Subcutaneous adipose tissue (tissue), 4 donors: Measurements from ENCODE around the gene FHOD3. TPM values are rescaled to one million over a fixed set of nuclear protein-coding genes. Genes with fewer than 3 reads are reported as not detected.

Source experiments
- total RNA-seq, 4 donors: library from RNA; depleted of rRNA; stranded (reverse); fragments of >200 nt; gene quantifications; one replicate each; pipeline ENCODE4 v1.1.0, GENCODE V29; 2016
- TF ChIP-seq, protein P1 (sequence below): fragments of 450-650 bp; IDR thresholded peaks from one replicate; pipeline ENCODE4 v1.5.1; 2016; ENCODE audit warnings: low read depth, mild to moderate bottlenecking, control low read depth, antibody characterized with exemption, moderate library complexity

Gene FHOD3
- total RNA-seq, 4 donors from 2014 or later = 1.5 to 5.4 (median 3.3) TPM

DNA sequence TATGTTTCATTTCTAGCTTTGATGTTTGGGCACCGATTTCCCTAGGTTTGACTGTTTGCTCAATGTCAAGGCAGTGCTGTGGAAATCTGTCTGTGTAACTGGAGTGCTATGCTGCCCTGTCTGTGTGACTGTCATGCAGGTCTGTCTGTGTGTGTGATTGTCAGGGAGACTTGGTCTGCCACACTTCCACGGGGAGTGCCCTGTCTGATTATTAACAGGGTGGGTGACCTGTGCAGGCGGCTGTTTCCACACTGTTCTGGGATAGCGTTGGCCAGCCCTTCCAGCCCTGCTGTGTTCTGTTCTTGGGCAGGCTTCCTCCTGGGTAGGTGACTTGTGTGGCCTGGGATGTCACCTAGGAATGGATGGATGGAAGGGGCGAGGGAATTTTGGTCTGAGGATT, 85.3 kb downstream of the FHOD3 start:
- TF ChIP-seq, protein P1, sequence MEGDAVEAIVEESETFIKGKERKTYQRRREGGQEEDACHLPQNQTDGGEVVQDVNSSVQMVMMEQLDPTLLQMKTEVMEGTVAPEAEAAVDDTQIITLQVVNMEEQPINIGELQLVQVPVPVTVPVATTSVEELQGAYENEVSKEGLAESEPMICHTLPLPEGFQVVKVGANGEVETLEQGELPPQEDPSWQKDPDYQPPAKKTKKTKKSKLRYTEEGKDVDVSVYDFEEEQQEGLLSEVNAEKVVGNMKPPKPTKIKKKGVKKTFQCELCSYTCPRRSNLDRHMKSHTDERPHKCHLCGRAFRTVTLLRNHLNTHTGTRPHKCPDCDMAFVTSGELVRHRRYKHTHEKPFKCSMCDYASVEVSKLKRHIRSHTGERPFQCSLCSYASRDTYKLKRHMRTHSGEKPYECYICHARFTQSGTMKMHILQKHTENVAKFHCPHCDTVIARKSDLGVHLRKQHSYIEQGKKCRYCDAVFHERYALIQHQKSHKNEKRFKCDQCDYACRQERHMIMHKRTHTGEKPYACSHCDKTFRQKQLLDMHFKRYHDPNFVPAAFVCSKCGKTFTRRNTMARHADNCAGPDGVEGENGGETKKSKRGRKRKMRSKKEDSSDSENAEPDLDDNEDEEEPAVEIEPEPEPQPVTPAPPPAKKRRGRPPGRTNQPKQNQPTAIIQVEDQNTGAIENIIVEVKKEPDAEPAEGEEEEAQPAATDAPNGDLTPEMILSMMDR = no peak

DNA sequence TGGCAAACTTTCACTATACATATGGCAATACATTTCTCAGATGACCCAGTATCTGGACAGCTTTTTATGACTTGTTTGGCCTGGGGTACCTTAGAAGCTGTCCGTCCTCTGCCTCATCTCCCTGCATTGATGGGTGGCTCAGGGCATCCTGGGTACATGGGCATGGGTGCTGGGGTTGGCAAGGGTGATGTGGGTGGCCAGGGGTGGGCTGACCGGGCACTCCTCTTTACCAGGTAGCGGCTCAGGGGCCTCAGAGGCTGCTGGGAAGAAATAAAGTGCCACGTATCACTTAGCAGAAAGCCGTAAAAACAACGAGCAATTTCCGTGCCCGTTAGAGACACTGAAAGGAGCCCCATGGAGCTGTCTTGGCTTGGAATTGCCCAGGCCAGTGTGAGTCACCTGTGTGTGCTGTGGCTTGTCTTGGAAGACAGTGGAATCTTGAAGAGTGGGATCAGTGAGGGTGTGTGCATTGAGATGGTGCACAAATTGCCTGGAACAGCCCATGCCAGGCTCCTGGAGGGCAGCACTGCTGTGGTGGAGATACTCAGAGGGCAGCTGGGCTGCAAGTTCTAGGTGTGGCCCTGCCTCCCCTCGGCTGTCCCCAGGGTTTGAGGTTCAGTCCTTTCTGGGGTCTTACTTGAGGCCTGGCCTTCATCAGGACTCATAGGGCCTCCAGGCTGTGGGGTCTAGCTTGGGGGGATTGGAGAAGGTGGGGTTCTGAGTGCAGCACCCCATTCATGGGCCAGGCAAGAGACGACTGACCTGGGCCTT, 88.8 kb downstream of the FHOD3 start:
- TF ChIP-seq, protein P1 = no peak

- TF ChIP-seq, protein P1 = no peak
Observed at GRCh38 chr18:36387310-36387709, 89.8 kb downstream of the FHOD3 start.

GRCh38 chr18:36388310-36388709, 90.8 kb downstream of the FHOD3 start:
- TF ChIP-seq, protein P1 = no peak

- TF ChIP-seq, protein P1 = no peak
Observed at GRCh38 chr18:36389027-36389426, 91.5 kb downstream of the FHOD3 start.

GRCh38 chr18:36389811-36390581, 92.5 kb downstream of the FHOD3 start:
- TF ChIP-seq, protein P1 = no peak

DNA sequence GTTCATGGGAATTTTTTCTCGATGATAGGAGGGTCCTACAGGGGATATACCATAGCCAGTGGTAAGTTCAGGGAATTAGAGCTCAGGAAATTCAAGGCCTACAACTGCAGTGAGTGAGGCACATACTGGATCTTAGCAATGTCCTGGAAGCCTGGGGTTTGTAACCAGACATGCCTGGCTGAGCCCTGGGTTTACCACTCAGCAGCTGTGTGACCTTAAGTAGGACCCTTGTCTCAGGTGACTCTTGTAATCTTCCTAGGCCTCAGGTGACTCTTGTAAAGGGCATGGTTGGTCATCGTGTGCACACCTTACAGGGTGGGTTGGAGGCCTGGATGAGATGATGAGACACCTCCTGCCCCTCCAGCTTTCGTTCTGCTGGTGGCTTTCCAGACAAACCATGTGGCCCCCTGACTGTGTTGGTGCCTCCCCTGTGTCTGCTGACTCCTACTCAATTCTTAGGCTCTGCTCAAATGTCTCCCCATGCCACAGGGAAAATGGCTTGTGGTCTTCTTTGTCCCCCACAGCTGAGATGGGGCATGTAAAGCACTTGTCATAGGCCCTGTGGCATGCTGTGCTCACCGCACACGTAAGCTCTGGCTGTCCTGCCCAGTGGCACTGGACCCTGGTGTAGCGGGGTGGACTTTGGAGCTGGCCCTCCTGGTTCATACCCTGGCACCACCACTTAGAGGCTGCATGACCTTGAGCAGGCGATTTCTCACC, 94.1 kb downstream of the FHOD3 start:
- TF ChIP-seq, protein P1 = no peak
